GM12878 (cell line): ENCODE data around the gene NUP35. TPM values are rescaled to one million over a fixed set of nuclear protein-coding genes. Genes with fewer than 3 reads are reported as not detected.
"Not testable (repeated sequence)": the region's sequence is repeated elsewhere in the genome, so short reads cannot be mapped to it uniquely, and the experiment has no call there.

Source experiments
- ATAC-seq: fragments of 200-7000 bp; cut with Tn5 transposase; 3 replicates; pipeline ENCODE4 v1.9.1; 2020; ENCODE audit warnings: mild to moderate bottlenecking, moderate library complexity
- BruUV-seq: library from RNA; stranded (reverse); fragments of 400-500 nt; replicated peaks from 2 replicates; lab custom pipeline; 2021; lab: Mats Ljungman, UMichigan
- CTCF ChIA-PET: fragments of 300-600 bp; sonication (Branson Sonifier 250); formaldehyde crosslinking; extraction: SDS; loops from one replicate; lab custom pipeline; 2021; ENCODE audit warnings: inconsistent platforms; lab: Yijun Ruan, JAX
- POLR2A ChIA-PET: fragments of 350-600 bp; formaldehyde crosslinking; extraction: SDS; loops from one replicate; lab custom pipeline; 2021; ENCODE audit warnings: inconsistent platforms; lab: Charles Lee
- RAD21 ChIA-PET: fragments of 300-600 bp; sonication (Branson Sonifier 250); formaldehyde crosslinking; loops from one replicate; lab custom pipeline; 2023; ENCODE audit warnings: antibody characterized with exemption; ENCODE audit not compliant: unreplicated experiment; lab: Charles Lee
- SMC1A ChIA-PET: fragments of 300-600 bp; sonication (Branson Sonifier 250); formaldehyde crosslinking; loops from one replicate; lab custom pipeline; 2023; ENCODE audit not compliant: unreplicated experiment, uncharacterized antibody; lab: Charles Lee
- DNase-seq: peaks from one replicate; pipeline ENCODE4 v3.0.0-alpha.2; 2011; ENCODE audit warnings: low read depth, low spot score
- FAIRE-seq: peaks from 3 replicates; lab custom pipeline; 2011; peaks lifted over from hg19 to GRCh38; lab: Jason Lieb, UNC
- H2AFZ ChIP-seq: 2 replicates; pipeline ENCODE4 v1.6.0; 2011; ENCODE audit warnings: low read depth, low read length, control low read depth; ENCODE audit not compliant: control insufficient read depth
- H3K27ac ChIP-seq: 2 replicates; pipeline ENCODE4 v1.5.1; 2011; ENCODE audit warnings: control low read depth; ENCODE audit not compliant: control insufficient read depth, insufficient read depth
- H3K27me3 ChIP-seq, 2 experiments: replicated peaks in 1 of 2; 2 replicates each; pipeline versions ENCODE4 v1.6.0 to v1.6.1; 2011; ENCODE audit warnings: low read length in 1 of 2; ENCODE audit not compliant: control insufficient read depth in 2 of 2, insufficient read depth in 2 of 2
- H3K36me3 ChIP-seq, 2 experiments: 2 replicates each; pipeline ENCODE4 v1.5.1; 2011; ENCODE audit warnings: low read length in 1 of 2; ENCODE audit not compliant: control insufficient read depth in 2 of 2, insufficient read depth in 2 of 2
- H3K4me1 ChIP-seq: 2 replicates; pipeline ENCODE4 v1.6.1; 2011; ENCODE audit warnings: mild to moderate bottlenecking, low read length, moderate library complexity, mixed read lengths; ENCODE audit not compliant: control insufficient read depth, insufficient read depth
- H3K4me2 ChIP-seq: 2 replicates; pipeline ENCODE4 v1.6.0; 2011; ENCODE audit warnings: control low read depth; ENCODE audit not compliant: control insufficient read depth, insufficient read depth
- H3K4me3 ChIP-seq: fragments of 200-600 bp; sonication (generic); 2 replicates; pipeline ENCODE4 v1.5.1; 2016
- H3K79me2 ChIP-seq: 2 replicates; pipeline ENCODE4 v1.6.0; 2011; ENCODE audit warnings: low read length; ENCODE audit not compliant: control insufficient read depth, insufficient read depth
- H3K9ac ChIP-seq: 2 replicates; pipeline ENCODE4 v1.8.0; 2011; ENCODE audit warnings: low read length, control low read depth, mixed read lengths; ENCODE audit not compliant: control insufficient read depth, insufficient read depth
- H3K9me3 ChIP-seq: replicated peaks from 3 replicates; pipeline ENCODE4 v1.5.1; 2011; ENCODE audit warnings: mild to moderate bottlenecking, low read length; ENCODE audit not compliant: control insufficient read depth, insufficient read depth
- H4K20me1 ChIP-seq: 2 replicates; pipeline ENCODE4 v1.6.0; 2011; ENCODE audit not compliant: control insufficient read depth, insufficient read depth
- IKZF1 ChIP-seq: fragments of 450-650 bp; conservative IDR thresholded peaks from 2 replicates; pipeline ENCODE4 v1.6.1; 2017; ENCODE audit warnings: antibody characterized with exemption, mild to moderate bottlenecking
- MYB ChIP-seq: fragments of 150-350 bp; IDR thresholded peaks from 2 replicates; pipeline ENCODE4 v1.6.1; 2014; ENCODE audit warnings: mild to moderate bottlenecking, low read depth, low read length, borderline replicate concordance
- SMC3 ChIP-seq: IDR thresholded peaks from 2 replicates; pipeline ENCODE4 v1.6.1; 2011; ENCODE audit warnings: low read length, improper control_type of control experiment, borderline replicate concordance
- WGBS: methylation state at CpG from one replicate; pipeline ENCODE4 v1.1.6; 2016; ENCODE audit warnings: low lambda C conversion rate; ENCODE audit not compliant: insufficient replicate concordance, insufficient coverage; ENCODE audit errors: missing lambda C conversion rate; 5-methylcytosine and 5-hydroxymethylcytosine counted together
- in situ Hi-C: fragments of 300-500 bp; cut with MboI; formaldehyde crosslinking; loops from 9 replicates; pipeline ENCODE4 v1.14.3; 2018; ENCODE audit warnings: mixed read lengths
- intact Hi-C: fragments of 100-400 bp; cut with micrococcal nuclease; formaldehyde crosslinking; loops from one replicate; pipeline ENCODE4 v1.14.2; 2022; ENCODE audit not compliant: unreplicated experiment
- polyA plus RNA-seq, 11 experiments: library from polyadenylated mRNA; depleted of rRNA in 4 of 11; unstranded in 6 of 11; stranded (reverse) in 5 of 11; fragments of >200 nt; fragmentation: Nextera tagmentation in 4 of 11; fragmentation: Illumina TruSeq in 1 of 11; extraction: Ambion mirVana in 4 of 11; extraction: Trizol in 1 of 11; gene quantifications; 1 replicate in 1 of 11; 2 replicates in 10 of 11; pipeline versions ENCODE4 v1.2.1 to v1.2.3, GENCODE V29; 2011 to 2016; ENCODE audit warnings: inconsistent platforms in 2 of 11, missing spikeins in 2 of 11, low read depth in 1 of 11
- total RNA-seq, 4 experiments: library from RNA; depleted of rRNA in 3 of 4; stranded (reverse); fragments of >200 nt in 3 of 4; fragmentation: Illumina TruSeq in 1 of 4; extraction: Trizol in 1 of 4; gene quantifications; 2 replicates each; pipeline versions ENCODE4 v1.2.1 to v1.2.3, GENCODE V29; 2013 to 2021

The NUP35 gene
- total and polyA plus RNA-seq, 10 of the 15 experiments (the other 5 are each of a cell fraction or from before 2014, with no cell fraction given) = 21.4 to 57.3 (median 30.7) TPM

GRCh38 chr2:183149489-183149888 lies 25.2 kb downstream of the NUP35 start:
- Histone ChIP-seq H3K79me2 (peaks cover 3% of the 10 kb centered on the region), H3K27ac (no peak overlapping the region), H3K9ac (no peak overlapping the region), H3K4me1 (no peaks in the 10 kb centered on the region), H3K27me3 (no peaks in the 10 kb centered on the region), H3K36me3 (peaks cover 2 to 9% of the 10 kb centered on the region in 2 experiments), H4K20me1 (no peaks in the 10 kb centered on the region), H3K4me2 (no peak overlapping the region), H3K9me3 (no peaks in the 10 kb centered on the region; the same call in 1 of the 3 replicates), H3K4me3 (no peak overlapping the region), H2AFZ (no peak overlapping the region)
- ChIA-PET RAD21 (no interaction called here), SMC1A (interaction anchor here (0.8 to 1.0 kb wide), 4 partner anchors 9 to 46 kb away, joined by 3 read pairs; no protein-coding TSS in a partner anchor), POLR2A (no interaction called here), CTCF (no interaction called here)
- 97% methylated on average over 2 of the region's 2 CpGs for WGBS
- in situ Hi-C loops (no loop called here), intact Hi-C loops (no loop called here)
- DNase-seq (no peak), ATAC-seq (no peak), FAIRE-seq (no peak)
- TF ChIP-seq MYB (no peak), SMC3 (no peak), IKZF1 (no peak)
- no TSS peak for BruUV-seq

GRCh38 chr2:183152280-183152679 lies 28.0 kb downstream of the NUP35 start:
- H3K9ac ChIP-seq, intact Hi-C loops, H4K20me1 ChIP-seq, H3K4me2 ChIP-seq, H3K79me2 ChIP-seq, H3K4me1 ChIP-seq, H3K27me3 ChIP-seq, in situ Hi-C loops, H2AFZ ChIP-seq, POLR2A ChIA-PET, H3K4me3 ChIP-seq, H3K9me3 ChIP-seq, BruUV-seq, FAIRE-seq, DNase-seq, RAD21 ChIA-PET, H3K27ac ChIP-seq, ATAC-seq, SMC1A ChIA-PET, CTCF ChIA-PET: not testable (repeated sequence)
- 100% methylated on average over 3 of the region's 3 CpGs for WGBS
- peaks cover 2 to 10% of the 10 kb centered on the region in 2 experiments for H3K36me3 ChIP-seq
